ENCODE measurements around the gene ZNF766.
"Not testable (repeated sequence)": the region's sequence is repeated elsewhere in the genome, so short reads cannot be mapped to it uniquely, and the experiment has no call there.

Gene ZNF766

DNA sequence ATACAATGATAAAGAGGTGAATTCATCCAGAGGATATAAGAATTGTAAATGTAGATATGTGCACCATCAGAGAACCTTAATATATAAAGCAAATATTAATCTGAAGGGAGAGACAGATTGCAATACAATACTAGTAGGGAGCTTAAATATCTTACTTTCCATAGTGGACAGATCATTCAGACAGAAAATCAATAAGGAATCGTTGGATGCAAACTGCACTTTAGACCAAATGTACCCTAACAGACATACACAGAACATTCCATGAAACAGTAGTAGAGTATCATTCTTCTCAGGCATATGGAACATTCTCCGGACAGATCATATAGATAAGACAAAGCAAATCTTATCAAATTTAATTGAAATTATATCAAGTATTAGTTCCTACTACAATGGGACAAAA is 35.0 kb upstream of the ZNF766 start:
- H3K27ac ChIP-seq (ENCODE audit: low read depth, low read length), result no peak overlapping the region
- H3K9me3 ChIP-seq (ENCODE audit: low read length), result no peaks in the 10 kb centered on the region
- no peak overlapping the region for H3K4me3 ChIP-seq (ENCODE audit: low read depth in 1 of 2, low read length in 2 of 2)
- no peaks in the 10 kb centered on the region for H3K36me3 ChIP-seq (ENCODE audit: insufficient read depth, low read length)
- H3K27me3 ChIP-seq (ENCODE audit: control insufficient read depth in 1 of 2, insufficient read depth in 2 of 2, low read length in 2 of 2), result no peaks in the 10 kb centered on the region
- H3K9ac ChIP-seq (ENCODE audit: low read length), result no peak overlapping the region
- no peaks in the 10 kb centered on the region for H3K4me1 ChIP-seq (ENCODE audit: insufficient read depth, low read length)

DNA sequence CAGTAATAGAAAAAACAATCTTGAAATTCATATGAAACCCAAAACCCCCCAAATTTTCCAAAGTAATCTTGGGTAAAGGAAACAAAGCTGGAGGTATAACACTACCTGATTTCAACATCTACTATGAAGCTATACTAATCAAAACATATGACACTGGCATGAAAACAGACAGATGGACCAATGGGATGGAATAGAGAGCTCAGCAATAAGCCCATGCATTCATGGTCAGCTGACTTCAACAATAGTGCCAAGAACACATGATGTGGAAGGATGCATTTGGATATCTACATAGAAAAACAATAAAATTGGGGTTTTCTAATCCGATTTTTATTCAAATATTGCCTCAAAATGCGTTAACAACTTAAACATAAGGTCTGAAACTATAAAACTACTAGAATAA is 32.2 kb upstream of the ZNF766 start:
- no peaks in the 10 kb centered on the region for H3K36me3 ChIP-seq (ENCODE audit: insufficient read depth, low read length)
- no peak overlapping the region for H3K9ac ChIP-seq (ENCODE audit: low read length)
- H3K4me1 ChIP-seq (ENCODE audit: insufficient read depth, low read length), result no peaks in the 10 kb centered on the region
- no peak overlapping the region for H3K4me3 ChIP-seq (ENCODE audit: low read depth in 1 of 2, low read length in 2 of 2)
- H3K27ac ChIP-seq (ENCODE audit: low read depth, low read length), result no peak overlapping the region
- H3K27me3 ChIP-seq (ENCODE audit: control insufficient read depth in 1 of 2, insufficient read depth in 2 of 2, low read length in 2 of 2), result no peaks in the 10 kb centered on the region
- no peaks in the 10 kb centered on the region for H3K9me3 ChIP-seq (ENCODE audit: low read length)

DNA sequence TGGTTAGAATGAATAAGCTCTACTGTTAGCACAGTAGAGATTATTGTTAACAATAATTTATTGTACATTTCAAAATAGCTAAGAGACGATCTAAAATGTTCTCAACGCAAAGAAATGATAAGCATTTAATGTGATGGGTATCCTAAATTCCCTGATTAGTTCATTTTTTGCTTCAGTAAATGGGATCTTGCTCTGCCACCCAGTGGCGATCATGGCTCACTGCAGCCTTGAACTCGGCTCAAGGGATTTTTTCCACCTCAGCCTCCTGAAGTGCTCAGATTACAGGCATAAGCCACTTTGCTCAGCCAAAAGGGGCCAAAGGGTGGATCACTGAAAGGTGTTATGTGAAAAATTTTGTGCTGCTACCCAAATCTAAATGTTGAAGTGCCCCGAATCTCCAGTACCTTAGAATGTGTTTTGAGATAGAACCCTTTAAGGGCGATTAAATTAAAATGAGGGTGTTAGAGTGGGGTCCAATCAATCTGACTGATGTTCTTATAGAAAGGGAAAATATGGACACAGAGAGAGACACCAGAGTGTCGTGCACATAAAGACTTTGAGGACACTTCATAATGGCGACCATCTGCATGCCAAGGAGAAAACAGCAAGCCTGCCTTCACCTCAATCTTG is 31.5 kb upstream of the ZNF766 start:
- no peaks in the 10 kb centered on the region for H3K4me1 ChIP-seq (ENCODE audit: insufficient read depth, low read length)
- no peak overlapping the region for H3K4me3 ChIP-seq (ENCODE audit: low read depth in 1 of 2, low read length in 2 of 2)
- no peak overlapping the region for H3K27ac ChIP-seq (ENCODE audit: low read depth, low read length)
- H3K9me3 ChIP-seq (ENCODE audit: low read length), result no peaks in the 10 kb centered on the region
- H3K27me3 ChIP-seq (ENCODE audit: control insufficient read depth in 1 of 2, insufficient read depth in 2 of 2, low read length in 2 of 2), result no peaks in the 10 kb centered on the region
- H3K9ac ChIP-seq (ENCODE audit: low read length), result no peak overlapping the region
- no peaks in the 10 kb centered on the region for H3K36me3 ChIP-seq (ENCODE audit: insufficient read depth, low read length)

GRCh38 chr19:52244021-52244420 is 25.4 kb upstream of the ZNF766 start:
- Histone ChIP-seq H3K27ac (ENCODE audit: low read depth, low read length) (no peak overlapping the region), H3K9me3 (ENCODE audit: low read length) (no peaks in the 10 kb centered on the region), H3K27me3 (ENCODE audit: control insufficient read depth in 1 of 2, insufficient read depth in 2 of 2, low read length in 2 of 2) (no peaks in the 10 kb centered on the region), H3K4me3 (ENCODE audit: low read depth in 1 of 2, low read length in 2 of 2) (no peak overlapping the region), H3K4me1 (ENCODE audit: insufficient read depth, low read length) (no peaks in the 10 kb centered on the region), H3K36me3 (ENCODE audit: insufficient read depth, low read length) (no peaks in the 10 kb centered on the region), H3K9ac (ENCODE audit: low read length) (no peak overlapping the region)

GRCh38 chr19:52248241-52248640 is 21.1 kb upstream of the ZNF766 start:
- no peaks in the 10 kb centered on the region for H3K27me3 ChIP-seq (ENCODE audit: control insufficient read depth in 1 of 2, insufficient read depth in 2 of 2, low read length in 2 of 2)
- H3K27ac ChIP-seq (ENCODE audit: low read depth, low read length), result no peak overlapping the region
- H3K4me3 ChIP-seq (ENCODE audit: low read depth in 1 of 2, low read length in 2 of 2), result no peak overlapping the region
- no peaks in the 10 kb centered on the region for H3K9me3 ChIP-seq (ENCODE audit: low read length)
- H3K9ac ChIP-seq (ENCODE audit: low read length), result no peak overlapping the region
- no peaks in the 10 kb centered on the region for H3K4me1 ChIP-seq (ENCODE audit: insufficient read depth, low read length)
- no peaks in the 10 kb centered on the region for H3K36me3 ChIP-seq (ENCODE audit: insufficient read depth, low read length)

GRCh38 chr19:52258426-52258825 is 11.0 kb upstream of the ZNF766 start:
- H3K27ac ChIP-seq (ENCODE audit: low read depth, low read length), result no peak overlapping the region
- no peak overlapping the region for H3K9ac ChIP-seq (ENCODE audit: low read length)
- no peaks in the 10 kb centered on the region for H3K9me3 ChIP-seq (ENCODE audit: low read length)
- H3K36me3 ChIP-seq (ENCODE audit: insufficient read depth, low read length), result no peaks in the 10 kb centered on the region
- H3K4me3 ChIP-seq (ENCODE audit: low read depth in 1 of 2, low read length in 2 of 2), result no peak overlapping the region
- H3K4me1 ChIP-seq (ENCODE audit: insufficient read depth, low read length), result no peaks in the 10 kb centered on the region
- no peaks in the 10 kb centered on the region for H3K27me3 ChIP-seq (ENCODE audit: control insufficient read depth in 1 of 2, insufficient read depth in 2 of 2, low read length in 2 of 2)

GRCh38 chr19:52265556-52265955 is 3.8 kb upstream of the ZNF766 start:
- H3K36me3 ChIP-seq (ENCODE audit: insufficient read depth, low read length); H3K27ac ChIP-seq (ENCODE audit: low read depth, low read length); H3K9me3 ChIP-seq (ENCODE audit: low read length); H3K4me1 ChIP-seq (ENCODE audit: insufficient read depth, low read length); H3K9ac ChIP-seq (ENCODE audit: low read length); H3K27me3 ChIP-seq (ENCODE audit: control insufficient read depth in 1 of 2, insufficient read depth in 2 of 2, low read length in 2 of 2); H3K4me3 ChIP-seq (ENCODE audit: low read depth in 1 of 2, low read length in 2 of 2): not testable (repeated sequence)

- H3K9me3 ChIP-seq (ENCODE audit: low read length), result no peaks in the 10 kb centered on the region
- H3K27ac ChIP-seq (ENCODE audit: low read depth, low read length), result peak overlapping the region; percentile 97
- H3K27me3 ChIP-seq (ENCODE audit: control insufficient read depth in 1 of 2, insufficient read depth in 2 of 2, low read length in 2 of 2), result no peaks in the 10 kb centered on the region
- peak overlapping the region; percentile 99 for H3K9ac ChIP-seq (ENCODE audit: low read length)
- H3K4me1 ChIP-seq (ENCODE audit: insufficient read depth, low read length), result peaks cover 16% of the 10 kb centered on the region
- H3K36me3 ChIP-seq (ENCODE audit: insufficient read depth, low read length), result peaks cover 11% of the 10 kb centered on the region
- H3K4me3 ChIP-seq (ENCODE audit: low read depth in 1 of 2, low read length in 2 of 2), result peak overlapping the region; percentile 94 to 97
Observed at GRCh38 chr19:52270266-52270885, 989 bp downstream of the ZNF766 start.

DNA sequence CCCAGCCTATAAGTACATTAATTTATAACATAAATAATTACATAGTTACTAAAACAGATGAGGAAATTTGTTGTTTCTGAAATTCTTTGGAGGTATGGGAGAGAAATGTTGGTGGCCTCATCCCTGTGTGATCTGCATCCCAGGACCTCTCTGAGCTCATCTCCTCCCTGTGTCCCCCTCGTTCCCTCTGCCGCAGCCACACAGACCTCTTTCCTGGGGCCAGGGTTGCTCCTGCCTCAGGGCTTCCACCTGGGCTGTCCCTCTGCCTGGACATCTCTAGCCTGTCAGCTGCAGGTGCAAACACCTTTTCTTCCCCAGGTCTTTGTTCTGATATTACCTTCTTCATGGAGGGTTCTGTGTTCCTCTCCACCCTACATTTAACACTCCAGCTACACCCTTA is 3.9 kb downstream of the ZNF766 start:
- H3K4me1 ChIP-seq (ENCODE audit: insufficient read depth, low read length), result peaks cover 16% of the 10 kb centered on the region

GRCh38 chr19:52274191-52274590 is 4.8 kb downstream of the ZNF766 start:
- H3K9me3 ChIP-seq (ENCODE audit: low read length), result no peaks in the 10 kb centered on the region
- no peaks in the 10 kb centered on the region for H3K27me3 ChIP-seq (ENCODE audit: control insufficient read depth in 1 of 2, insufficient read depth in 2 of 2, low read length in 2 of 2)
- H3K4me1 ChIP-seq (ENCODE audit: insufficient read depth, low read length), result peaks cover 13% of the 10 kb centered on the region
- no peak overlapping the region for H3K9ac ChIP-seq (ENCODE audit: low read length)
- no peak overlapping the region for H3K4me3 ChIP-seq (ENCODE audit: low read depth in 1 of 2, low read length in 2 of 2)
- H3K27ac ChIP-seq (ENCODE audit: low read depth, low read length), result no peak overlapping the region
- H3K36me3 ChIP-seq (ENCODE audit: insufficient read depth, low read length), result peaks cover 11% of the 10 kb centered on the region

More for the DNA sequence above, 3.9 kb downstream of the ZNF766 start:
- Histone ChIP-seq H3K27me3 (ENCODE audit: control insufficient read depth in 1 of 2, insufficient read depth in 2 of 2, low read length in 2 of 2) (no peaks in the 10 kb centered on the region), H3K27ac (ENCODE audit: low read depth, low read length) (no peak overlapping the region), H3K4me3 (ENCODE audit: low read depth in 1 of 2, low read length in 2 of 2) (no peak overlapping the region), H3K36me3 (ENCODE audit: insufficient read depth, low read length) (peaks cover 11% of the 10 kb centered on the region), H3K9me3 (ENCODE audit: low read length) (no peaks in the 10 kb centered on the region), H3K9ac (ENCODE audit: low read length) (no peak overlapping the region)

DNA sequence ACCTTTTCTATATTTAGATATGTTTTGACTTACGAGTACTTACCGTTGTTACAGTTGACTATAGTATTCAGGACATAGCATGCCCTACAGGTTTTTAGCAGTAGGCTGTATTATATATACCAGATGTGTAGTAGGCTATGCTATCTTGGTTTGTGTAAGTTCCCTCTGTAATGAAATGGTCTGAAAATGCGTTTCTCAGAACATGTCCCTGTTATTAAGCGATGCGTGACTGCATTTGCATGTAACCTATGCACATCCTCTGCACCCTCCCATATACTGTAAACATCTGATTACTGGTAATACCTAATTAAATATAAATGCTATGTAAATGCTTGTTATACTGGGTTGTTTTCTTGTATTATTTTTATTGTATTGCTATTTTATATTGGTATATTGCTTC is 6.6 kb downstream of the ZNF766 start:
- Histone ChIP-seq H3K36me3 (ENCODE audit: insufficient read depth, low read length) (peaks cover 11% of the 10 kb centered on the region), H3K9me3 (ENCODE audit: low read length) (no peaks in the 10 kb centered on the region), H3K4me3 (ENCODE audit: low read depth in 1 of 2, low read length in 2 of 2) (no peak overlapping the region), H3K27me3 (ENCODE audit: control insufficient read depth in 1 of 2, insufficient read depth in 2 of 2, low read length in 2 of 2) (no peaks in the 10 kb centered on the region), H3K27ac (ENCODE audit: low read depth, low read length) (no peak overlapping the region), H3K4me1 (ENCODE audit: insufficient read depth, low read length) (peaks cover 6% of the 10 kb centered on the region), H3K9ac (ENCODE audit: low read length) (no peak overlapping the region)

- Histone ChIP-seq H3K9ac (ENCODE audit: low read length) (no peak overlapping the region), H3K27me3 (ENCODE audit: control insufficient read depth in 1 of 2, insufficient read depth in 2 of 2, low read length in 2 of 2) (no peaks in the 10 kb centered on the region), H3K36me3 (ENCODE audit: insufficient read depth, low read length) (peaks cover 10% of the 10 kb centered on the region), H3K4me1 (ENCODE audit: insufficient read depth, low read length) (no peaks in the 10 kb centered on the region), H3K4me3 (ENCODE audit: low read depth in 1 of 2, low read length in 2 of 2) (no peak overlapping the region), H3K27ac (ENCODE audit: low read depth, low read length) (no peak overlapping the region), H3K9me3 (ENCODE audit: low read length) (no peaks in the 10 kb centered on the region)
Observed at GRCh38 chr19:52277471-52277870, 8.1 kb downstream of the ZNF766 start.
